ENCODE data around the gene CST9L.

The CST9L gene

GRCh38 chr20:23570178-23570760 lies 2.0 kb upstream of the CST9L start:
- H3K4me1 Mint-ChIP-seq (ENCODE audit: low read depth), result no peaks in the 10 kb centered on the region

GRCh38 chr20:23569570-23569969 lies 1.3 kb upstream of the CST9L start:
- Mint-ChIP-seq H3K4me1 (ENCODE audit: low read depth) (no peaks in the 10 kb centered on the region), H3K9me3 (no peaks in the 10 kb centered on the region), H3K36me3 (ENCODE audit: low read depth) (no peaks in the 10 kb centered on the region), H3K4me3 (no peak overlapping the region), H3K27ac (no peak overlapping the region), H3K27me3 (peaks cover 6% of the 10 kb centered on the region)

More at GRCh38 chr20:23570178-23570760, 2.0 kb upstream of the CST9L start:
- H3K27ac Mint-ChIP-seq, result no peak overlapping the region
- H3K4me3 Mint-ChIP-seq, result no peak overlapping the region
- no peaks in the 10 kb centered on the region for H3K9me3 Mint-ChIP-seq
- H3K27me3 Mint-ChIP-seq, result peaks cover 4% of the 10 kb centered on the region
- H3K36me3 Mint-ChIP-seq (ENCODE audit: low read depth), result no peaks in the 10 kb centered on the region

- Mint-ChIP-seq H3K4me1 (ENCODE audit: low read depth) (no peaks in the 10 kb centered on the region), H3K36me3 (ENCODE audit: low read depth) (no peaks in the 10 kb centered on the region), H3K27me3 (peaks cover 8% of the 10 kb centered on the region), H3K9me3 (no peaks in the 10 kb centered on the region), H3K27ac (no peak overlapping the region), H3K4me3 (no peak overlapping the region)
Measured at GRCh38 chr20:23568971-23569330, 667 bp upstream of the CST9L start.

- Mint-ChIP-seq H3K36me3 (ENCODE audit: low read depth) (no peaks in the 10 kb centered on the region), H3K4me3 (no peak overlapping the region), H3K27me3 (peaks cover 8% of the 10 kb centered on the region), H3K4me1 (ENCODE audit: low read depth) (no peaks in the 10 kb centered on the region), H3K9me3 (peaks cover 8% of the 10 kb centered on the region), H3K27ac (no peak overlapping the region)
Measured at GRCh38 chr20:23566199-23566932, 1.9 kb downstream of the CST9L start.

- no peaks in the 10 kb centered on the region for H3K36me3 Mint-ChIP-seq (ENCODE audit: low read depth)
- H3K9me3 Mint-ChIP-seq, result peaks cover 8% of the 10 kb centered on the region
- no peaks in the 10 kb centered on the region for H3K4me1 Mint-ChIP-seq (ENCODE audit: low read depth)
- no peak overlapping the region for H3K27ac Mint-ChIP-seq
- H3K4me3 Mint-ChIP-seq, result no peak overlapping the region
- peaks cover 8% of the 10 kb centered on the region for H3K27me3 Mint-ChIP-seq
Measured at GRCh38 chr20:23565503-23566045, 2.7 kb downstream of the CST9L start.

GRCh38 chr20:23564927-23565326 lies 3.4 kb downstream of the CST9L start:
- no peaks in the 10 kb centered on the region for H3K36me3 Mint-ChIP-seq (ENCODE audit: low read depth)
- H3K4me1 Mint-ChIP-seq (ENCODE audit: low read depth), result no peaks in the 10 kb centered on the region
- H3K9me3 Mint-ChIP-seq, result peaks cover 8% of the 10 kb centered on the region
- no peak overlapping the region for H3K27ac Mint-ChIP-seq
- peaks cover 10% of the 10 kb centered on the region for H3K27me3 Mint-ChIP-seq
- H3K4me3 Mint-ChIP-seq, result no peak overlapping the region

GRCh38 chr20:23562721-23563342 lies 5.5 kb downstream of the CST9L start:
- H3K9me3 Mint-ChIP-seq, result peaks cover 8% of the 10 kb centered on the region
- no peak overlapping the region for H3K4me3 Mint-ChIP-seq
- no peaks in the 10 kb centered on the region for H3K4me1 Mint-ChIP-seq (ENCODE audit: low read depth)
- H3K27ac Mint-ChIP-seq, result no peak overlapping the region
- H3K36me3 Mint-ChIP-seq (ENCODE audit: low read depth), result no peaks in the 10 kb centered on the region
- H3K27me3 Mint-ChIP-seq, result peaks cover 15% of the 10 kb centered on the region

GRCh38 chr20:23554401-23554800 lies 13.9 kb downstream of the CST9L start:
- Mint-ChIP-seq H3K4me1 (ENCODE audit: low read depth) (no peaks in the 10 kb centered on the region), H3K36me3 (ENCODE audit: low read depth) (no peaks in the 10 kb centered on the region), H3K27me3 (peaks cover 12% of the 10 kb centered on the region), H3K9me3 (peaks cover 5% of the 10 kb centered on the region), H3K4me3 (no peak overlapping the region), H3K27ac (no peak overlapping the region)

GRCh38 chr20:23551786-23552185 lies 16.5 kb downstream of the CST9L start:
- no peaks in the 10 kb centered on the region for H3K4me1 Mint-ChIP-seq (ENCODE audit: low read depth)
- H3K27me3 Mint-ChIP-seq, result no peaks in the 10 kb centered on the region
- H3K4me3 Mint-ChIP-seq, result no peak overlapping the region
- no peaks in the 10 kb centered on the region for H3K9me3 Mint-ChIP-seq
- no peaks in the 10 kb centered on the region for H3K36me3 Mint-ChIP-seq (ENCODE audit: low read depth)
- H3K27ac Mint-ChIP-seq, result no peak overlapping the region

GRCh38 chr20:23551383-23551782 lies 16.9 kb downstream of the CST9L start:
- Mint-ChIP-seq H3K4me1 (ENCODE audit: low read depth) (no peaks in the 10 kb centered on the region), H3K27me3 (no peaks in the 10 kb centered on the region), H3K9me3 (no peaks in the 10 kb centered on the region), H3K4me3 (no peak overlapping the region), H3K27ac (no peak overlapping the region), H3K36me3 (ENCODE audit: low read depth) (no peaks in the 10 kb centered on the region)

- no peaks in the 10 kb centered on the region for H3K36me3 Mint-ChIP-seq (ENCODE audit: low read depth)
- H3K9me3 Mint-ChIP-seq, result no peaks in the 10 kb centered on the region
- H3K27me3 Mint-ChIP-seq, result no peaks in the 10 kb centered on the region
- H3K4me1 Mint-ChIP-seq (ENCODE audit: low read depth), result no peaks in the 10 kb centered on the region
- no peak overlapping the region for H3K27ac Mint-ChIP-seq
- H3K4me3 Mint-ChIP-seq, result no peak overlapping the region
Measured at GRCh38 chr20:23550227-23550626, 18.1 kb downstream of the CST9L start.

- no peaks in the 10 kb centered on the region for H3K4me1 Mint-ChIP-seq (ENCODE audit: low read depth)
- H3K27ac Mint-ChIP-seq, result no peak overlapping the region
- H3K4me3 Mint-ChIP-seq, result no peak overlapping the region
- H3K9me3 Mint-ChIP-seq, result no peaks in the 10 kb centered on the region
- no peaks in the 10 kb centered on the region for H3K27me3 Mint-ChIP-seq
- no peaks in the 10 kb centered on the region for H3K36me3 Mint-ChIP-seq (ENCODE audit: low read depth)
Measured at GRCh38 chr20:23548408-23548807, 19.9 kb downstream of the CST9L start.

GRCh38 chr20:23547613-23548012 lies 20.7 kb downstream of the CST9L start:
- Mint-ChIP-seq H3K27me3 (peaks cover 3% of the 10 kb centered on the region), H3K27ac (no peak overlapping the region), H3K36me3 (ENCODE audit: low read depth) (no peaks in the 10 kb centered on the region), H3K9me3 (no peaks in the 10 kb centered on the region), H3K4me1 (ENCODE audit: low read depth) (no peaks in the 10 kb centered on the region), H3K4me3 (no peak overlapping the region)

- Mint-ChIP-seq H3K27me3 (peaks cover 5% of the 10 kb centered on the region), H3K27ac (no peak overlapping the region), H3K4me3 (no peak overlapping the region), H3K9me3 (no peaks in the 10 kb centered on the region), H3K4me1 (ENCODE audit: low read depth) (no peaks in the 10 kb centered on the region), H3K36me3 (ENCODE audit: low read depth) (no peaks in the 10 kb centered on the region)
Measured at GRCh38 chr20:23546435-23547144, 21.7 kb downstream of the CST9L start.

GRCh38 chr20:23544133-23544532 lies 24.2 kb downstream of the CST9L start:
- Mint-ChIP-seq H3K27me3 (peaks cover 14% of the 10 kb centered on the region), H3K27ac (no peak overlapping the region), H3K36me3 (ENCODE audit: low read depth) (no peaks in the 10 kb centered on the region), H3K9me3 (no peaks in the 10 kb centered on the region), H3K4me1 (ENCODE audit: low read depth) (no peaks in the 10 kb centered on the region), H3K4me3 (no peak overlapping the region)

All from stimulated activated naive CD8-positive, alpha-beta T cell treated with anti-CD3 and anti-CD28 coated beads, Interleukin-15, Interleukin-2, amounts not matched to agents 100 ng/mL and 50 ng/mL, for 24 hours (primary cell).